GM12891 (cell line): Measurements from ENCODE around the gene CTRB2.

Experiments
- POLR2A ChIP-seq: IDR thresholded peaks from 2 replicates; pipeline ENCODE4 v1.6.1; 2011; ENCODE audit warnings: low read depth, low read length, control low read depth
- POLR2AphosphoS5 ChIP-seq: IDR thresholded peaks from 2 replicates; pipeline ENCODE4 v1.6.1; 2011; ENCODE audit warnings: low read depth, low read length, control low read depth
- TAF1 ChIP-seq: IDR thresholded peaks from 2 replicates; pipeline ENCODE4 v1.6.1; 2011; ENCODE audit warnings: low read depth, low read length, control low read depth

DNA sequence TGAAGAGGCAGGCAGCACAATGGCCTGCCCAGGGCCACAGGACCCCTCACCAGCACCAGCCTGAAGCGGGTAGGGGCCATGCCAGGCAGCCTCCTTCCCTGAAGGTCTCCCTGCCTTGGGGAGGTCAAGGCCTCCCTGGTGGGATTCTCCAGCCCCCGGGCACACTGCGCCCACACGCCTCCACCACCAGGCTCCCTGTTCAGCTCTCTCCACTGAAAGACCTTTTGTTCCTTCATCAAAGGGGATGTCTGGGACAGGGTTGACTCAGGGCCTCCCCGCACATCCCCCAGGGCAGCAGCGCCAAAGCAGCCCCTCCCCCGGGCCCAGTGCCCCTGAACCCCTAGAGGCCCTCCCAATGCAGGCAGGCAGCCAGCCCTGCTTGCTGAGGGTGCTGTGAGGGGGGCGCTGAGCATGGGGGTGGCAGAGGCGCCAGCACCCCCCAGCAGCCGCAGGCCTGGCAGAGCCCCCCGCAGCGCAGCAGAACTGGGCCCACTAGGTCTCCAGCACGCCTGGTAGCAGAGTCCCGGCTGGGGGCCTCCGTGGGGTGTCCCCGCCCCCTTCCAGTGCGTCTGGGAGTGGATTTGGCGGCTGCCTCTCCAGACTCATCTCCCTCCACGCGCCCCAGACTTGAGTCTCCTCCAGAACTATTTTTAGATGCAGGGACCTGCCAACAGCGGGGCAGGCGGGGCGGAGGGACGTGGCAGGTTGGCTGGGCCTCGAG is 31.3 kb upstream of the CTRB2 start:
- TF ChIP-seq POLR2A (no peak), POLR2AphosphoS5 (no peak), TAF1 (no peak)
